SK-N-SH (cell line): Measurements from ENCODE around the gene BCAR3.

Experiments
- CTCF ChIP-seq: fragments of 200-600 bp; sonication (generic); IDR thresholded peaks from 2 replicates; pipeline ENCODE4 v1.6.1; 2017; ENCODE audit warnings: antibody characterized with exemption, mild to moderate bottlenecking, moderate library complexity
- EP300 ChIP-seq, 2 experiments: IDR thresholded peaks; 2 replicates each; pipeline versions ENCODE4 v1.4.0 to v1.6.1; 2012; ENCODE audit warnings: borderline replicate concordance in 1 of 2, low read depth in 1 of 2, low read length in 1 of 2
- REST ChIP-seq: IDR thresholded peaks from 2 replicates; pipeline ENCODE4 v1.6.1; 2012; ENCODE audit warnings: mild to moderate bottlenecking, low read depth, low read length, moderate library complexity
- TAF1 ChIP-seq: IDR thresholded peaks from 2 replicates; pipeline ENCODE4 v1.6.1; 2012; ENCODE audit warnings: low read depth, mild to moderate bottlenecking, low read length, moderate library complexity, borderline replicate concordance
- USF2 ChIP-seq: fragments of 150-350 bp; IDR thresholded peaks from 2 replicates; pipeline ENCODE4 v1.6.1; 2017; ENCODE audit warnings: antibody characterized with exemption, low read length, low read depth, borderline replicate concordance

- no peak for TF ChIP-seq EP300 (IDR thresholded peaks at IDR 0.05; ENCODE audit: borderline replicate concordance in 1 of 2, low read depth in 1 of 2, low read length in 1 of 2)
- TF ChIP-seq USF2: no peak
- TF ChIP-seq REST: no peak
- TF ChIP-seq TAF1: no peak
- no peak for TF ChIP-seq CTCF
Observed at GRCh38 chr1:93723110-93723509, 41.5 kb upstream of the BCAR3 start.
